Mesothelial cell of epicardium (in vitro differentiated cells): ENCODE results near the gene C5orf15. TPM values are rescaled to one million over a fixed set of nuclear protein-coding genes. Genes with fewer than 3 reads are reported as not detected.

Experiments used
- DNase-seq, 2 experiments: peaks; one replicate each; pipeline ENCODE4 v3.0.0; 2021; ENCODE audit warnings: low spot score in 2 of 2; ENCODE audit not compliant: unreplicated experiment in 2 of 2
- H3K27ac Mint-ChIP-seq: 2 replicates; pipeline ENCODE4 v1.8.0; 2021; ENCODE audit warnings: mixed read lengths
- H3K27me3 Mint-ChIP-seq: 2 replicates; pipeline ENCODE4 v1.8.0; 2021; ENCODE audit warnings: low read depth, mixed read lengths
- H3K36me3 Mint-ChIP-seq: 2 replicates; pipeline ENCODE4 v1.8.0; 2021; ENCODE audit warnings: mixed read lengths
- H3K4me1 Mint-ChIP-seq: 2 replicates; pipeline ENCODE4 v1.8.0; 2021; ENCODE audit warnings: mixed read lengths
- H3K4me3 Mint-ChIP-seq: 2 replicates; pipeline ENCODE4 v1.8.0; 2021; ENCODE audit warnings: mild to moderate bottlenecking, moderate library complexity, mixed read lengths
- H3K9me3 Mint-ChIP-seq: 2 replicates; pipeline ENCODE4 v1.8.0; 2021; ENCODE audit warnings: mixed read lengths
- CTCF ChIP-seq: fragments of 200-600 bp; sonication (generic); IDR thresholded peaks from one replicate; pipeline ENCODE4 v1.5.0; 2021; ENCODE audit warnings: antibody characterized with exemption; ENCODE audit not compliant: unreplicated experiment
- total RNA-seq: library from RNA; stranded (reverse); gene quantifications from 3 replicates; pipeline ENCODE4 v1.2.1, GENCODE V29; 2021

C5orf15 gene
- total RNA-seq, 1 donor from 2014 or later, result 44.2 TPM

- DNase-seq, result no peak
- H3K4me3 Mint-ChIP-seq, result no peak overlapping the region
- H3K36me3 Mint-ChIP-seq, result peaks cover under 1% of the 10 kb centered on the region
- no peak overlapping the region for H3K27ac Mint-ChIP-seq
- no peak for TF ChIP-seq CTCF
- peaks cover 28% of the 10 kb centered on the region for H3K4me1 Mint-ChIP-seq
- no peaks in the 10 kb centered on the region for H3K27me3 Mint-ChIP-seq
- no peaks in the 10 kb centered on the region for H3K9me3 Mint-ChIP-seq
Observed at GRCh38 chr5:133995883-133996563, 27.6 kb upstream of the C5orf15 start.

- H3K27me3 Mint-ChIP-seq, result no peaks in the 10 kb centered on the region
- H3K9me3 Mint-ChIP-seq, result no peaks in the 10 kb centered on the region
- no peak overlapping the region for H3K4me3 Mint-ChIP-seq
- H3K27ac Mint-ChIP-seq, result peak overlapping the region; percentile 18
- peaks cover 4% of the 10 kb centered on the region for H3K36me3 Mint-ChIP-seq
- no peak for TF ChIP-seq CTCF
- peaks cover 28% of the 10 kb centered on the region for H3K4me1 Mint-ChIP-seq
- no peak for DNase-seq
Observed at GRCh38 chr5:133995341-133995740, 26.9 kb upstream of the C5orf15 start.

GRCh38 chr5:133994990-133995333, 26.5 kb upstream of the C5orf15 start:
- Mint-ChIP-seq H3K27ac (peak overlapping the region; percentile 33), H3K4me3 (no peak overlapping the region), H3K27me3 (no peaks in the 10 kb centered on the region), H3K36me3 (peaks cover 8% of the 10 kb centered on the region), H3K4me1 (peaks cover 28% of the 10 kb centered on the region), H3K9me3 (no peaks in the 10 kb centered on the region)
- TF ChIP-seq CTCF, result no peak
- no peak for DNase-seq

GRCh38 chr5:133994297-133994989, 26.0 kb upstream of the C5orf15 start:
- Mint-ChIP-seq H3K9me3 (no peaks in the 10 kb centered on the region), H3K4me3 (no peak overlapping the region), H3K27me3 (no peaks in the 10 kb centered on the region), H3K36me3 (peaks cover 10% of the 10 kb centered on the region), H3K27ac (peak overlapping the region; percentile 33), H3K4me1 (peaks cover 28% of the 10 kb centered on the region)
- TF ChIP-seq CTCF, result no peak
- DNase-seq, result no peak

- no peak for DNase-seq
- H3K27me3 Mint-ChIP-seq, result no peaks in the 10 kb centered on the region
- peaks cover 13% of the 10 kb centered on the region for H3K36me3 Mint-ChIP-seq
- no peaks in the 10 kb centered on the region for H3K9me3 Mint-ChIP-seq
- peaks cover 28% of the 10 kb centered on the region for H3K4me1 Mint-ChIP-seq
- TF ChIP-seq CTCF, result no peak
- H3K4me3 Mint-ChIP-seq, result no peak overlapping the region
- H3K27ac Mint-ChIP-seq, result no peak overlapping the region
Observed at GRCh38 chr5:133993185-133993936, 24.9 kb upstream of the C5orf15 start.
